HG03064 (cell line): ENCODE measurements around the gene NAV2.
"Not testable (repeated sequence)": the region's sequence is repeated elsewhere in the genome, so short reads cannot be mapped to it uniquely, and the experiment has no call there.

Experiments
- ATAC-seq: cut with Tn5 transposase; IDR thresholded peaks from one replicate; pipeline ENCODE4 v1.9.1; 2021; ENCODE audit warnings: low read depth; ENCODE audit not compliant: unreplicated experiment

Gene NAV2

GRCh38 chr11:20122131-20122530, 409.5 kb downstream of the NAV2 start:
- no peak for ATAC-seq

GRCh38 chr11:20125927-20126326, 413.3 kb downstream of the NAV2 start:
- no peak for ATAC-seq

- no peak for ATAC-seq
Measured at GRCh38 chr11:20126724-20127123, 414.1 kb downstream of the NAV2 start.

GRCh38 chr11:20127671-20128527, 415.3 kb downstream of the NAV2 start:
- no peak for ATAC-seq

GRCh38 chr11:20128528-20128825, 415.8 kb downstream of the NAV2 start:
- not testable (repeated sequence) for ATAC-seq

- no peak for ATAC-seq
Measured at GRCh38 chr11:20129665-20130064, 417.0 kb downstream of the NAV2 start.

- no peak for ATAC-seq
Measured at GRCh38 chr11:20131788-20132666, 419.4 kb downstream of the NAV2 start.

GRCh38 chr11:20132667-20133039, 420.0 kb downstream of the NAV2 start:
- no peak for ATAC-seq

- ATAC-seq, result no peak
Measured at GRCh38 chr11:20134991-20135736, 422.5 kb downstream of the NAV2 start.

GRCh38 chr11:20137637-20138036, 425.0 kb downstream of the NAV2 start:
- ATAC-seq, result no peak

GRCh38 chr11:20138707-20139106, 426.1 kb downstream of the NAV2 start:
- ATAC-seq, result no peak

- ATAC-seq, result no peak
Measured at GRCh38 chr11:20154381-20154780, 441.7 kb downstream of the NAV2 start.

GRCh38 chr11:20155683-20156279, 443.1 kb downstream of the NAV2 start:
- no peak for ATAC-seq

- no peak for ATAC-seq
Measured at GRCh38 chr11:20156280-20156875, 443.7 kb downstream of the NAV2 start.

GRCh38 chr11:20156876-20157613, 444.4 kb downstream of the NAV2 start:
- no peak for ATAC-seq

GRCh38 chr11:20157728-20158127, 445.1 kb downstream of the NAV2 start:
- ATAC-seq, result no peak

- no peak for ATAC-seq
Measured at GRCh38 chr11:20158597-20159257, 446.1 kb downstream of the NAV2 start.

GRCh38 chr11:20159466-20160381, 447.1 kb downstream of the NAV2 start:
- ATAC-seq, result no peak
